Gastrocnemius medialis (tissue), 4 donors: ENCODE measurements around the gene NIPA2.

Source experiments
- POLR2A ChIP-seq, 2 donors: fragments of 450-650 bp; IDR thresholded peaks; one replicate each; pipeline ENCODE4 v1.6.1; 2017; ENCODE audit warnings: antibody characterized with exemption in 2 of 2, mild to moderate bottlenecking in 2 of 2, moderate library complexity in 2 of 2
- TF ChIP-seq, protein P1 (sequence below), 5 experiments: fragments of 450-650 bp in 3 of 5; fragments of 200-600 bp in 2 of 5; sonication (generic) in 2 of 5; IDR thresholded peaks in 4 of 5; conservative IDR thresholded peaks in 1 of 5; 1 replicate in 4 of 5; 2 replicates in 1 of 5; pipeline ENCODE4 v1.5.1; 2016 to 2019; ENCODE audit warnings: antibody characterized with exemption in 5 of 5, mild to moderate bottlenecking in 3 of 5, moderate library complexity in 3 of 5

DNA sequence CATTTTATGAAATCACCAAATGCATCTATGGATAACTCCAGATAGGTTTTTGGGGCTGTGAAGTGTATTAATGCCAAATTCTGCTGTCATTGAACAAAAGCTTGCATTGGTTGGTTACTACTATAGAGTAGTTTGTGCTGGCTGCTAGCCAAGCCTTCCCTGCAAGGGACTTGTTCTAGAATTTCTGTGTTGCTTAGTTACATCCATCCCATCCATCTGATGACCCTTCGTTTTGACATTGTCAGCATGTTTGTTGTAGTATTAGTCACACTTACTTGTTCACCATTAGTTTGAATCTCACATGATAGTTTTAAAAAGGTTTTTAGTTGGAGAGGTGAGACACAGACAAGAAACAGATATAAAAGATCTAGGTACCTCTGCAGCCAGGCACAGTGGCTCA lies 7.0 kb upstream of the NIPA2 start:
- TF ChIP-seq, protein P1, sequence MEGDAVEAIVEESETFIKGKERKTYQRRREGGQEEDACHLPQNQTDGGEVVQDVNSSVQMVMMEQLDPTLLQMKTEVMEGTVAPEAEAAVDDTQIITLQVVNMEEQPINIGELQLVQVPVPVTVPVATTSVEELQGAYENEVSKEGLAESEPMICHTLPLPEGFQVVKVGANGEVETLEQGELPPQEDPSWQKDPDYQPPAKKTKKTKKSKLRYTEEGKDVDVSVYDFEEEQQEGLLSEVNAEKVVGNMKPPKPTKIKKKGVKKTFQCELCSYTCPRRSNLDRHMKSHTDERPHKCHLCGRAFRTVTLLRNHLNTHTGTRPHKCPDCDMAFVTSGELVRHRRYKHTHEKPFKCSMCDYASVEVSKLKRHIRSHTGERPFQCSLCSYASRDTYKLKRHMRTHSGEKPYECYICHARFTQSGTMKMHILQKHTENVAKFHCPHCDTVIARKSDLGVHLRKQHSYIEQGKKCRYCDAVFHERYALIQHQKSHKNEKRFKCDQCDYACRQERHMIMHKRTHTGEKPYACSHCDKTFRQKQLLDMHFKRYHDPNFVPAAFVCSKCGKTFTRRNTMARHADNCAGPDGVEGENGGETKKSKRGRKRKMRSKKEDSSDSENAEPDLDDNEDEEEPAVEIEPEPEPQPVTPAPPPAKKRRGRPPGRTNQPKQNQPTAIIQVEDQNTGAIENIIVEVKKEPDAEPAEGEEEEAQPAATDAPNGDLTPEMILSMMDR (IDR thresholded peaks at IDR 0.05 in 4 of 5, conservative IDR thresholded peaks at IDR 0.05 in 1 of 5), result no peak
- TF ChIP-seq POLR2A (IDR thresholded peaks at IDR 0.05), result no peak
